Astrocyte of the cerebellum (primary cell): ENCODE results near the gene KHSRP.

Experiments
- DNase-seq: peaks from one replicate; pipeline ENCODE4 v3.0.0-alpha.2; 2011; ENCODE audit warnings: low read depth
- H3K4me3 ChIP-seq: 2 replicates; pipeline ENCODE4 v1.5.1; 2011; ENCODE audit warnings: mild to moderate bottlenecking, low read depth, low read length, moderate library complexity
- in situ Hi-C: cut with HindIII; loops from 2 replicates; pipeline ENCODE4 v1.10.0; 2017; ENCODE audit warnings: low sequenced_read_pairs
- TF ChIP-seq, protein P1 (sequence below): IDR thresholded peaks from 2 replicates; pipeline ENCODE4 v1.5.1; 2012; ENCODE audit warnings: low read length, low read depth, moderate library complexity, mild to moderate bottlenecking; ENCODE audit errors: missing control alignments

KHSRP gene

DNA sequence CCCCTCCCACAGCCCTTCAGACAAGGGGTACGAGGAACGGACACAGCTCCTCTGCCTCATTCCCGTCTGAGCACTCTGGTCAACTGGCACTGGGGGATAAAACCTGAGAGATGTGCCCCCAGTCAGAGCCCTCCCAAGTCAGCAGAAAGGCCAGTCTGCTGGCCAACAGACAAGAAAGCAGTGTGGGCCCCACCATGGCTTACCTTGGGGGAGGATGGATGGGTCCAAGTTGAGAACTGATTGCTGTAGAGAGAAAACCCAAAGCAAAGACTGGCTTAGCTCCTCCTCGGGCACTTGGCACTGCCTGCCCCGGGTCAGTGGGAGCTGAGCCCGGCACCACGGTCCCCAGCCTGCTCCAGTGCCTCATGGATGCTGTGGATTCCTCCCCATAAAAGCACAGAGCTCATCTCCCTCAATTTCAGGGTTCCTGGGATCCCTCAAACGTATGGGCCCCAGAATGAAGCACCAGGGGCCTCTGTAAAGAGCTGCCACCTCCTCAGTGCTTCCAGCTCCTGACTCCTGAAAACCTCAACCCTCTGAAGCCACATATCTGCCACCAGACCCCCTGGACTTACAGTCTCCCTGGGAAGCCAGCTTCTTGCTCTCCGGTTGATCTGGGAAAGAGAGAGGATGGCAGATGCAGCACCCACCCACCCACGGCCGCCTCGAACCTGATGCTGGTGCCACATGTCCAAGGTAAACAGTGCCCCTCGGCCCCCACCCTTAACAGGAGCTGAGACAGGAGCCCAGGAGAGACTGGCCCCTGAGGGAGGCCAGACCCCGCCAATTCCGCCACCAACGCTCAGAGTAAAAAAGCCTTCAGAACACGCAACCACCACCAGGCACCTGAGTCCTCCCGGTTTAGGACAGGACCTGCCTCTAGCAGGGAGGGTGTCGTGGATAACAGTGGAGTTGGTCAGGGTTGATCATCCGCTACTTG lies 3.3 kb downstream of the KHSRP start:
- no peak overlapping the region for H3K4me3 ChIP-seq
- no peak for DNase-seq
- TF ChIP-seq, protein P1, sequence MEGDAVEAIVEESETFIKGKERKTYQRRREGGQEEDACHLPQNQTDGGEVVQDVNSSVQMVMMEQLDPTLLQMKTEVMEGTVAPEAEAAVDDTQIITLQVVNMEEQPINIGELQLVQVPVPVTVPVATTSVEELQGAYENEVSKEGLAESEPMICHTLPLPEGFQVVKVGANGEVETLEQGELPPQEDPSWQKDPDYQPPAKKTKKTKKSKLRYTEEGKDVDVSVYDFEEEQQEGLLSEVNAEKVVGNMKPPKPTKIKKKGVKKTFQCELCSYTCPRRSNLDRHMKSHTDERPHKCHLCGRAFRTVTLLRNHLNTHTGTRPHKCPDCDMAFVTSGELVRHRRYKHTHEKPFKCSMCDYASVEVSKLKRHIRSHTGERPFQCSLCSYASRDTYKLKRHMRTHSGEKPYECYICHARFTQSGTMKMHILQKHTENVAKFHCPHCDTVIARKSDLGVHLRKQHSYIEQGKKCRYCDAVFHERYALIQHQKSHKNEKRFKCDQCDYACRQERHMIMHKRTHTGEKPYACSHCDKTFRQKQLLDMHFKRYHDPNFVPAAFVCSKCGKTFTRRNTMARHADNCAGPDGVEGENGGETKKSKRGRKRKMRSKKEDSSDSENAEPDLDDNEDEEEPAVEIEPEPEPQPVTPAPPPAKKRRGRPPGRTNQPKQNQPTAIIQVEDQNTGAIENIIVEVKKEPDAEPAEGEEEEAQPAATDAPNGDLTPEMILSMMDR: no peak
- in situ Hi-C loops: no loop called here

DNA sequence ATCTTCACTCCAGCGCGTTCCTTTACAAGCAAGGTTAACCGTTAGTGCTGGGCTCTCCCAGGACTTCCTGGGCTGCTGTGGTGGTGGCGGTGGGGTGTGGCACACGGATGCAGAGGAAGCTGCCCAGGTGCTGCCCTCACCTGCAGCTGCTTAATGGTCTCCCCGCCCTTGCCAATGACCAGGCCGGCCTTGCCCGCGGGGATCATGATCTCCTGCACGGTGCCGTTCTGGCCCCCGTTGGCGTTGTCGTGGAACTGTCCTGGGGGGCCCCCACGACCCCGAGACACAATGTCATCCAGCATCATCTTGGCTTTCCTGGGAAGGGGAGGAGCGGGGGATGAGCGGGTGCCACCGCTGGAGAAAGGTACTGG lies 6.1 kb downstream of the KHSRP start:
- DNase-seq: no peak
- TF ChIP-seq, protein P1: no peak
- in situ Hi-C loops: no loop called here
- no peak overlapping the region for H3K4me3 ChIP-seq

DNA sequence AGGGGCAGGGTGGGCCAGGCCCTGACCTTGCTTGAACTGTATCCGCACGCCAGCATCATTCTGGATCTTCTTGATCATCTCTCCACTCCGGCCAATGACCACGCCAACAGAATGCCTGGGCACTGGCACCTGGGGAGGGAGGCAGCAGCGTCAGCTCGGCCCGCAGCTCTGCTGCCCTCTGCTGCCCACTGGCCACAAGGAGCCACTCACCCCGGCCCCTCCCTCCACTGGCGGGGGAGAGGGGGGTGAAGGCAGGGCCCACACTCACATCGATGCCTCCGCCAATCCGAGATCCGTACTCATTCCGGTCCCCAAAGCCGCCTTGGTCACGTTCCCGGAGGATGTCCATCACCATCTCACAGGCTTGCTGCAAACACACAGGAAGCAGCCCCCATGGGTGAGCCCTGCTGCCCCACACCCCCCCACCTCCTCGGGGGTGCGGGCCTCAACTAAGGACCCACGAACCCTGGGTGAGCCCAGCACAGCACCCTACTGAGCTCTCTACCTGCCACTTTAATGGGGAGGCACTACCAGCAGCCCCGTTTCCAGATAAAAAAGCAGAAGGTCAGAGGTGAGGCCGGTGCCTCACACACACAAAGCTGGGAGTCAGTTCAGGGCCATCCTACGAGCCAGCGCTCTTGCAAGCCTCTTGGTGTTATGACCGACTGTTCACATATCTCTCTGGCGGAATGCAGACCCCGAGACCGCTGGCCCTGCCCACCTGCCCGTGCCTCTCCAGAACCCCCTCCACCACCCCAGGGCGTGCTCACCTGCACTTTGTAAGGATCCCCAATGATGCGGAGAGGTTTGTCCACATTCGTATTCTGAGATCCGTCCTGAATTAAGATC lies 6.7 kb downstream of the KHSRP start:
- H3K4me3 ChIP-seq: no peak overlapping the region
- DNase-seq: no peak
- in situ Hi-C loops: no loop called here
- TF ChIP-seq, protein P1: peak; percentile 52

DNA sequence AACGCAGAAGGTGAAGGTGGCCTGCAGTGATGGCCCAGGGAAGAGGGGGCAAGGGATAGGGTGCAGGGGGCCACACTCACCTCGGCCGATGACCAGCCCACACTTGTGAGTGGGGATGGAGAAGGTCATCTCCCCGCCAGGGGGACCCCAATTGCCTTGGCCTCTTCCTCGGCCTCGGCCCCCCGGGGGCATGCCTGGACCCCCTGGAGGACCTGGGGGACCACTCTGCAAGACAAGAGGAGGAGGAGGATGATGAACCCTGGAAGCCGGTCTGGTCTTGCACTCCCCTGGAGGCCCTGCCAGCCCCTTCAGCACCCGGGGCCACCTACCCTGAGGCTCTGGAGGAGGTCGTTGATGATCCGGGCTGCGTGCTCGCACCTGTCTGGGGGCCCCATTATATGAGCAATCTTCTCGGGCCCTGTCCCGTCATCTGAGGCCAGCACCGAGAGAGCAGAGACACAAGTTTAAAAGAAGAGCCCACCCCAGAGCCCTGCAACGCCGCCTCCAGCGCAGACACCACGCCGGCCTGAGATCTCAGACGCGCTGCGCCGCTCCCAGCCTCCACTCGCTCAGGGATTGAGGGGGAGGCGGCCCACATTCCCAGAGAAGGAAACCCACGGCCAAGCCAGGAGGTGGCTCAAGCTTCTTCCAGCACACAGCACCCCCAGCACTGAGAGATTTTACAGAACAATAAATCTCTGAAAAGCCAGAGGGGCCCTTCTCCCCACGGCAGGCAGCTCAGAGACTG lies 7.8 kb downstream of the KHSRP start:
- no peak overlapping the region for H3K4me3 ChIP-seq
- TF ChIP-seq, protein P1: no peak
- in situ Hi-C loops: no loop called here
- no peak for DNase-seq

DNA sequence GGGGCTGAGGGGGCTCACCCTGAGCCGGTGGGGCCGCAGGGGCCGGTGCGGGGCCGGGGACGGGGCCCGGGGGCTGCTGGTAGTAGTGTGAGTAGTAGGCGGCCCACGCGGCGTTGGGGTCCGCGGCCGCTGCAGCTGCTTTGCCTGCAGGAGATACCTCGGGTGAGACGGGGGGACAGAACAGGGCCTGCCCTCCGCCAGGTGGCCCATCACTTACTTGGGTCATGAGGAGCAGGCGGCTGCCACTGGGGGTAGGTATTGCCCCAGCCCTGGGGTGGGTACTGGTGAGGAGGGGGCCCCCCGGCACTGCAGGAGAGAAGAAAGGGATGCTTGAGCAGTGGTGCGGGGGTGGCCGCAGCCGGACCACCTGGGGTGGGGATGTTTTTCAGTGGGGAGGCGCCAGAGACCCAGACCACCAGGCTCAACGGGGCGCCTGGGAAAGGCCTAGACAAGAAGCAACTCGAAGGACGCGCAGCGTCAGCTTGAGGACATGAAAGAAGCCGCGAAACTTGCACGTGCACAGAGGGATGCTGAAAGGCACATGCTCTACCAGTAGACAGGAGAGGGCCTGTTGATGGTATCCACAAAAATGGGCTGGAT lies 8.9 kb downstream of the KHSRP start:
- TF ChIP-seq, protein P1: no peak
- in situ Hi-C loops: no loop called here
- H3K4me3 ChIP-seq: no peak overlapping the region
- no peak for DNase-seq
